IMR-90 (cell line): ENCODE measurements around the gene PCDHGC4. TPM values are rescaled to one million over a fixed set of nuclear protein-coding genes. Genes with fewer than 3 reads are reported as not detected.

ENCODE experiments used
- ATAC-seq: fragments of 200-7000 bp; cut with Tn5 transposase; 2 replicates; pipeline ENCODE4 v1.9.1; 2020; ENCODE audit warnings: low read depth, mild to moderate bottlenecking, moderate library complexity
- BruUV-seq: library from RNA; stranded (reverse); fragments of 400-500 nt; replicated peaks from 2 replicates; lab custom pipeline; 2021; lab: Mats Ljungman, UMichigan
- CTCF ChIA-PET: fragments of 300-600 bp; formaldehyde crosslinking; extraction: SDS; loops from one replicate; lab custom pipeline; 2021; ENCODE audit warnings: antibody characterized with exemption; lab: Yijun Ruan, JAX
- POLR2A ChIA-PET: fragments of 300-600 bp; sonication (Branson Sonifier 250); formaldehyde crosslinking; loops from one replicate; lab custom pipeline; 2022; ENCODE audit warnings: antibody characterized with exemption; ENCODE audit not compliant: unreplicated experiment; lab: Charles Lee
- DNase-seq: peaks from one replicate; pipeline ENCODE4 v3.0.0; 2013
- H2AFZ ChIP-seq: replicated peaks from 2 replicates; pipeline ENCODE3; 2013; ENCODE audit warnings: low read length, mild to moderate bottlenecking; ENCODE audit not compliant: poor library complexity
- H2AK5ac ChIP-seq: 2 replicates; pipeline ENCODE4 v1.6.1; 2013; ENCODE audit warnings: low read depth, low read length, inconsistent platforms
- H2AK9ac ChIP-seq: replicated peaks from 2 replicates; pipeline ENCODE3; 2013; ENCODE audit warnings: mild to moderate bottlenecking, low read depth, low read length, moderate library complexity; ENCODE audit not compliant: poor library complexity
- H2BK120ac ChIP-seq: 2 replicates; pipeline ENCODE4 v1.6.1; 2013; ENCODE audit warnings: low read depth, low read length, inconsistent platforms
- H2BK15ac ChIP-seq: 3 replicates; pipeline ENCODE4 v1.6.1; 2013; ENCODE audit warnings: low read depth, low read length, inconsistent platforms
- H2BK20ac ChIP-seq: 2 replicates; pipeline ENCODE4 v1.6.1; 2013; ENCODE audit warnings: low read depth, mild to moderate bottlenecking, inconsistent platforms, low read length, moderate library complexity
- H2BK5ac ChIP-seq: 2 replicates; pipeline ENCODE4 v1.6.1; 2013; ENCODE audit warnings: mild to moderate bottlenecking, low read depth, low read length, inconsistent platforms; ENCODE audit not compliant: poor library complexity, severe bottlenecking
- H3K14ac ChIP-seq: replicated peaks from 2 replicates; pipeline ENCODE4 v1.6.1; 2013; ENCODE audit warnings: low read depth, low read length, inconsistent platforms
- H3K18ac ChIP-seq: 2 replicates; pipeline ENCODE4 v1.6.1; 2013; ENCODE audit warnings: low read depth, low read length, control low read depth
- H3K23ac ChIP-seq: 2 replicates; pipeline ENCODE4 v1.6.1; 2013; ENCODE audit warnings: low read depth, low read length, inconsistent platforms
- H3K27ac ChIP-seq: 2 replicates; pipeline ENCODE4 v1.5.1; 2013; ENCODE audit warnings: mild to moderate bottlenecking, control low read depth, low read length; ENCODE audit not compliant: insufficient read depth
- H3K27me3 ChIP-seq: 2 replicates; pipeline ENCODE4 v1.6.1; 2013; ENCODE audit warnings: low read length; ENCODE audit not compliant: control insufficient read depth, insufficient read depth
- H3K36me3 ChIP-seq: 2 replicates; pipeline ENCODE4 v1.6.1; 2013; ENCODE audit warnings: low read length, mixed read lengths; ENCODE audit not compliant: control insufficient read depth, insufficient read depth
- H3K4ac ChIP-seq: 2 replicates; pipeline ENCODE4 v1.6.1; 2013; ENCODE audit warnings: low read depth, low read length, inconsistent platforms
- H3K4me1 ChIP-seq: 2 replicates; pipeline ENCODE4 v1.6.1; 2013; ENCODE audit warnings: low read length, mixed read lengths; ENCODE audit not compliant: control insufficient read depth, insufficient read depth
- H3K4me2 ChIP-seq: 2 replicates; pipeline ENCODE4 v1.6.1; 2013; ENCODE audit warnings: low read depth, mild to moderate bottlenecking, control low read depth, low read length, moderate library complexity
- H3K4me3 ChIP-seq: 2 replicates; pipeline ENCODE4 v1.5.1; 2013; ENCODE audit warnings: low read depth, mild to moderate bottlenecking, control low read depth, low read length, moderate library complexity; ENCODE audit not compliant: insufficient read depth
- H3K56ac ChIP-seq: 2 replicates; pipeline ENCODE4 v1.6.1; 2013; ENCODE audit warnings: low read length, inconsistent platforms; ENCODE audit not compliant: insufficient read depth; ENCODE audit errors: extremely low read depth
- H3K79me1 ChIP-seq, 2 experiments: 2 replicates each; pipeline ENCODE4 v1.6.1; 2013; ENCODE audit warnings: low read length in 2 of 2, inconsistent platforms in 1 of 2, low read depth in 1 of 2
- H3K9ac ChIP-seq: 2 replicates; pipeline ENCODE4 v1.6.1; 2013; ENCODE audit warnings: low read depth, low read length, control low read depth
- H3K9me1 ChIP-seq: 2 replicates; pipeline ENCODE4 v1.6.1; 2013; ENCODE audit warnings: low read length, inconsistent platforms; ENCODE audit not compliant: insufficient read depth
- H3K9me3 ChIP-seq: 2 replicates; pipeline ENCODE4 v1.6.1; 2013; ENCODE audit warnings: low read length; ENCODE audit not compliant: control insufficient read depth, insufficient read depth
- H4K20me1 ChIP-seq: 2 replicates; pipeline ENCODE4 v1.6.1; 2013; ENCODE audit warnings: low read length, inconsistent platforms; ENCODE audit not compliant: insufficient read depth
- H4K5ac ChIP-seq: 2 replicates; pipeline ENCODE4 v1.6.1; 2013; ENCODE audit warnings: mild to moderate bottlenecking, low read depth, low read length, control low read depth
- H4K8ac ChIP-seq, 2 experiments: 2 replicates each; pipeline ENCODE4 v1.6.1; 2013; ENCODE audit warnings: low read depth in 2 of 2, low read length in 2 of 2, control low read depth in 1 of 2, inconsistent platforms in 1 of 2
- H4K91ac ChIP-seq: 2 replicates; pipeline ENCODE4 v1.6.1; 2013; ENCODE audit warnings: low read depth, low read length, inconsistent platforms; ENCODE audit not compliant: insufficient read depth
- BHLHE40 ChIP-seq: fragments of 150-350 bp; IDR thresholded peaks from 2 replicates; pipeline ENCODE4 v1.6.1; 2016; ENCODE audit warnings: mild to moderate bottlenecking, low read depth, low read length
- CEBPB ChIP-seq: IDR thresholded peaks from 2 replicates; pipeline ENCODE4 v1.6.1; 2012; ENCODE audit warnings: low read depth, low read length, improper control_type of control experiment
- CHD1 ChIP-seq: IDR thresholded peaks from 2 replicates; pipeline ENCODE4 v1.6.1; 2012; ENCODE audit warnings: low read depth, low read length, improper control_type of control experiment
- MAFK ChIP-seq: IDR thresholded peaks from 2 replicates; pipeline ENCODE4 v1.6.1; 2012; ENCODE audit warnings: low read depth, low read length, improper control_type of control experiment
- MAZ ChIP-seq: IDR thresholded peaks from 2 replicates; pipeline ENCODE4 v1.6.1; 2012; ENCODE audit warnings: low read depth, mild to moderate bottlenecking, low read length, improper control_type of control experiment, moderate library complexity, borderline replicate concordance
- NFE2L2 ChIP-seq: fragments of 150-350 bp; IDR thresholded peaks from 2 replicates; pipeline ENCODE4 v1.6.1; 2016; ENCODE audit warnings: low read depth, mild to moderate bottlenecking, low read length
- RAD21 ChIP-seq: IDR thresholded peaks from 2 replicates; pipeline ENCODE4 v1.6.1; 2012; ENCODE audit warnings: low read length, improper control_type of control experiment
- RCOR1 ChIP-seq: IDR thresholded peaks from 2 replicates; pipeline ENCODE4 v1.6.1; 2012; ENCODE audit warnings: mild to moderate bottlenecking, low read length, improper control_type of control experiment; ENCODE audit not compliant: insufficient replicate concordance
- SMC3 ChIP-seq: fragments of 150-350 bp; IDR thresholded peaks from 2 replicates; pipeline ENCODE4 v1.6.1; 2016; ENCODE audit warnings: low read depth, mild to moderate bottlenecking, antibody characterized with exemption, low read length, moderate library complexity
- WGBS, 2 experiments: methylation state at CpG; one replicate each; pipeline versions ENCODE4 v1.1.5 to v1.1.7; 2013; ENCODE audit warnings: missing lambda C conversion rate in 2 of 2; ENCODE audit not compliant: insufficient read length in 1 of 2; ENCODE audit errors: extremely low coverage in 2 of 2; 5-methylcytosine and 5-hydroxymethylcytosine counted together
- dilution Hi-C: fragments of 300-500 bp; cut with HindIII; formaldehyde crosslinking; loops from one replicate; pipeline ENCODE4 v1.14.3; 2018; ENCODE audit warnings: low sequenced_read_pairs; ENCODE audit not compliant: unreplicated experiment
- in situ Hi-C: fragments of 300-500 bp; cut with MboI; formaldehyde crosslinking; loops from 3 replicates; pipeline ENCODE4 v1.14.3; 2019; ENCODE audit warnings: low sequenced_read_pairs, inconsistent platforms, mixed read lengths
- intact Hi-C: fragments of 100-400 bp; cut with micrococcal nuclease; formaldehyde crosslinking; loops from 2 replicates; pipeline ENCODE4 v1.10.0; 2022
- polyA plus RNA-seq, 3 experiments: library from polyadenylated mRNA; depleted of rRNA; stranded (reverse); fragments of >200 nt; gene quantifications; 2 replicates each; pipeline ENCODE4 v1.2.3, GENCODE V29; 2012; ENCODE audit warnings: low replicate concordance in 1 of 3
- total RNA-seq: library from RNA; depleted of rRNA; stranded (reverse); fragments of >200 nt; gene quantifications from 2 replicates; pipeline ENCODE4 v1.2.3, GENCODE V29; 2012
- TF ChIP-seq, protein P1 (sequence below): fragments of 150-350 bp; IDR thresholded peaks from 2 replicates; pipeline ENCODE4 v1.6.1; 2016; ENCODE audit warnings: low read depth, mild to moderate bottlenecking, low read length, moderate library complexity, borderline replicate concordance

The PCDHGC4 gene
- total and polyA plus RNA-seq, 2 of the 4 experiments (the other 2 are of a cell fraction) = 0.65 to 1.6 TPM

DNA sequence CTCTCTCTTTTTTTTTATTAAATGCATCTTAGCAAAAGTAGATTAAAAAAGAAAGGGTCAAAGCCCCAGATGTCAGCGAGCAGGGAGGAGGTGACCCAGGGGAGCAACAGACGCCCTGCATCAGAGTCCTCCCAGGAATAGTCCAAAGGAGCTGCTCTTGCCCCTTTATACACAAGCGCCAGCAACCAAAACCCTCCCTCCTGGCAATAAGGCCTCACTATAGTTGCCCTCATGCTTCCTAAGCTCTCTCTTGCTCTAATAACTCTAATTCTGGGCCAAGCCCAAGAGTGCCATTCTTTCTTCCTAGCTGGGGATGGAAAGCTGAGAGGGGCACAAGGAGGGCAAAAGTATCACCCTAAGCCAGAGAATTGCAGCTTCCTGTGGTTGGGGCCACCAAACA, 30.3 kb downstream of the PCDHGC4 start:
- Histone ChIP-seq H3K27me3 (no peaks in the 10 kb centered on the region), H3K9me1 (peaks cover 38% of the 10 kb centered on the region), H4K91ac (peak overlapping the region; percentile 32; the same call in 1 of the 2 replicates), H3K14ac (peak overlapping the region; percentile 92), H3K27ac (peak overlapping the region; percentile 26; the same call in 1 of the 2 replicates), H3K23ac (peak overlapping the region; percentile 3; the same call in 1 of the 2 replicates), H2BK15ac (peak overlapping the region; percentile 46; the same call in 1 of the 3 replicates), H3K18ac (peak overlapping the region; percentile 11; the same call in 1 of the 2 replicates), H4K8ac (peak overlapping the region in 1 of 2 experiments; percentile 81; a peak in 1 of 4 replicates), H3K9ac (no peak overlapping the region), H2BK20ac (no peak overlapping the region), H3K56ac (no peak overlapping the region), H3K36me3 (peaks cover 21% of the 10 kb centered on the region), H4K5ac (peak overlapping the region; percentile 36; the same call in 1 of the 2 replicates), H3K79me1 (peaks cover 12 to 64% of the 10 kb centered on the region in 2 experiments), H3K4me2 (no peak overlapping the region), H2AK9ac (peak overlapping the region; percentile 25), H3K4me1 (peaks cover 54% of the 10 kb centered on the region), H3K4ac (peak overlapping the region; percentile 96), H2BK5ac (no peak overlapping the region), H4K20me1 (no peaks in the 10 kb centered on the region), H2AFZ (no peak overlapping the region), H3K4me3 (no peak overlapping the region), H2AK5ac (peak overlapping the region; percentile 40; the same call in 1 of the 2 replicates), H2BK120ac (peak overlapping the region; percentile 86; the same call in 1 of the 2 replicates), H3K9me3 (no peaks in the 10 kb centered on the region)
- in situ Hi-C loops (no loop called here), dilution Hi-C loops (no loop called here), intact Hi-C loops (no loop called here)
- CTCF ChIA-PET = interaction anchor here (1.6 kb wide), 1 partner anchor 40 kb away, joined by 6 read pairs; the partner anchor contains the start of gene PCDHGC3
- WGBS, 2 experiments = 80% methylated on average over 1 of the region's 3 CpGs; no CpG with 5 or more reads in 1 of the 2 experiments
- no peak for DNase-seq
- ATAC-seq = no peak
- no peak for TF ChIP-seq CHD1
- TF ChIP-seq MAZ = no peak
- no peak for TF ChIP-seq CEBPB
- no peak for TF ChIP-seq RCOR1
- no peak for TF ChIP-seq MAFK
- no peak for TF ChIP-seq SMC3
- no peak for TF ChIP-seq NFE2L2
- no peak for TF ChIP-seq RAD21
- TF ChIP-seq, protein P1, sequence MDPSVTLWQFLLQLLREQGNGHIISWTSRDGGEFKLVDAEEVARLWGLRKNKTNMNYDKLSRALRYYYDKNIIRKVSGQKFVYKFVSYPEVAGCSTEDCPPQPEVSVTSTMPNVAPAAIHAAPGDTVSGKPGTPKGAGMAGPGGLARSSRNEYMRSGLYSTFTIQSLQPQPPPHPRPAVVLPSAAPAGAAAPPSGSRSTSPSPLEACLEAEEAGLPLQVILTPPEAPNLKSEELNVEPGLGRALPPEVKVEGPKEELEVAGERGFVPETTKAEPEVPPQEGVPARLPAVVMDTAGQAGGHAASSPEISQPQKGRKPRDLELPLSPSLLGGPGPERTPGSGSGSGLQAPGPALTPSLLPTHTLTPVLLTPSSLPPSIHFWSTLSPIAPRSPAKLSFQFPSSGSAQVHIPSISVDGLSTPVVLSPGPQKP = no peak
- no peak for TF ChIP-seq BHLHE40
- BruUV-seq = TSS peak; percentile 86
- POLR2A ChIA-PET = interaction anchor here (0.5 kb wide), 1 partner anchor 475 kb away, joined by 5 read pairs; no protein-coding TSS in a partner anchor
